Activated CD4-positive, alpha-beta memory T cell treated with anti-CD3 and anti-CD28 coated beads, Interleukin-2, amount 10 ng/mL, durations not matched to agents 7 days and 5 days (primary cell): Measurements from ENCODE around the gene FOXP1. TPM values are rescaled to one million over a fixed set of nuclear protein-coding genes. Genes with fewer than 3 reads are reported as not detected.
A peak's percentile ranks its signal among the peaks of the same experiment; 100 is the strongest.

Experiments
- CTCF ChIA-PET: fragments of 350-600 bp; sonication (Branson Sonifier 250); formaldehyde crosslinking; loops from one replicate; lab custom pipeline; 2021; ENCODE audit warnings: antibody characterized with exemption, inconsistent platforms; lab: Charles Lee
- POLR2A ChIA-PET: fragments of 350-600 bp; sonication (Branson Sonifier 250); formaldehyde crosslinking; loops from one replicate; lab custom pipeline; 2021; ENCODE audit warnings: antibody characterized with exemption; lab: Charles Lee
- DNase-seq: peaks from one replicate; pipeline ENCODE4 v3.0.0-alpha.2; 2020
- H3K27ac Mint-ChIP-seq: one replicate; pipeline ENCODE4 v1.8.0; 2021; ENCODE audit warnings: mild to moderate bottlenecking, mixed read lengths
- H3K27me3 Mint-ChIP-seq: one replicate; pipeline ENCODE4 v1.8.0; 2021; ENCODE audit warnings: mixed read lengths
- H3K36me3 Mint-ChIP-seq: one replicate; pipeline ENCODE4 v1.8.0; 2021; ENCODE audit warnings: low read depth, mixed read lengths
- H3K4me1 Mint-ChIP-seq: one replicate; pipeline ENCODE4 v1.8.0; 2021; ENCODE audit warnings: mixed read lengths
- H3K4me3 Mint-ChIP-seq: one replicate; pipeline ENCODE4 v1.8.0; 2021; ENCODE audit warnings: mild to moderate bottlenecking, mixed read lengths
- H3K9me3 Mint-ChIP-seq: one replicate; pipeline ENCODE4 v1.8.0; 2021; ENCODE audit warnings: mixed read lengths
- total RNA-seq, 2 experiments: library from RNA; stranded (reverse); gene quantifications; one replicate each; pipeline ENCODE4 v1.2.3, GENCODE V29; 2021

The FOXP1 gene
- total RNA-seq, 2 experiments from 2014 or later = 71.3 to 76.9 TPM

GRCh38 chr3:71097557-71097956 is 486.0 kb downstream of the FOXP1 start:
- Mint-ChIP-seq H3K27me3 (no peaks in the 10 kb centered on the region), H3K9me3 (no peaks in the 10 kb centered on the region), H3K4me1 (peaks cover 54% of the 10 kb centered on the region), H3K4me3 (no peak overlapping the region), H3K27ac (no peak overlapping the region), H3K36me3 (peaks cover 24% of the 10 kb centered on the region)
- CTCF ChIA-PET = no interaction called here
- POLR2A ChIA-PET = interaction anchor here (0.8 kb wide), 1 partner anchor 34 kb away, joined by 3 read pairs; no protein-coding TSS in a partner anchor
- no peak for DNase-seq

GRCh38 chr3:71095511-71096291 is 487.8 kb downstream of the FOXP1 start:
- peaks cover 39% of the 10 kb centered on the region for H3K4me1 Mint-ChIP-seq
- H3K36me3 Mint-ChIP-seq = peaks cover 19% of the 10 kb centered on the region
- DNase-seq = no peak
- H3K27me3 Mint-ChIP-seq = no peaks in the 10 kb centered on the region
- ChIA-PET POLR2A (interaction anchor here (1.1 to 1.3 kb wide), 2 partner anchors 9 to 35 kb away, joined by 3 to 4 read pairs; no protein-coding TSS in a partner anchor), CTCF (no interaction called here)
- no peak overlapping the region for H3K27ac Mint-ChIP-seq
- no peak overlapping the region for H3K4me3 Mint-ChIP-seq
- H3K9me3 Mint-ChIP-seq = no peaks in the 10 kb centered on the region

- Mint-ChIP-seq H3K4me3 (no peak overlapping the region), H3K36me3 (peaks cover 19% of the 10 kb centered on the region), H3K27me3 (no peaks in the 10 kb centered on the region), H3K9me3 (no peaks in the 10 kb centered on the region), H3K4me1 (peaks cover 37% of the 10 kb centered on the region), H3K27ac (no peak overlapping the region)
- DNase-seq = no peak
- ChIA-PET CTCF (no interaction called here), POLR2A (interaction anchor here (1.3 kb wide), 1 partner anchor 8 kb away, joined by 3 read pairs; no protein-coding TSS in a partner anchor)
These were observed 488.8 kb downstream of the FOXP1 start for GRCh38 chr3:71094658-71095209.

- no peak overlapping the region for H3K27ac Mint-ChIP-seq
- H3K4me1 Mint-ChIP-seq = peaks cover 52% of the 10 kb centered on the region
- no peaks in the 10 kb centered on the region for H3K9me3 Mint-ChIP-seq
- ChIA-PET CTCF (interaction anchor here (1.6 kb wide), 1 partner anchor 10 kb away, joined by 3 read pairs; no protein-coding TSS in a partner anchor), POLR2A (no interaction called here)
- no peak overlapping the region for H3K4me3 Mint-ChIP-seq
- H3K36me3 Mint-ChIP-seq = peaks cover 34% of the 10 kb centered on the region
- no peak for DNase-seq
- H3K27me3 Mint-ChIP-seq = peaks cover 2% of the 10 kb centered on the region
These were observed 490.9 kb downstream of the FOXP1 start for GRCh38 chr3:71092665-71093064.

- H3K27ac Mint-ChIP-seq = no peak overlapping the region
- H3K27me3 Mint-ChIP-seq = peaks cover 2% of the 10 kb centered on the region
- peaks cover 28% of the 10 kb centered on the region for H3K36me3 Mint-ChIP-seq
- ChIA-PET CTCF (interaction anchor here (1.0 kb wide), 1 partner anchor 540 kb away, joined by 3 read pairs; no protein-coding TSS in a partner anchor), POLR2A (no interaction called here)
- no peak overlapping the region for H3K4me3 Mint-ChIP-seq
- no peak for DNase-seq
- H3K9me3 Mint-ChIP-seq = no peaks in the 10 kb centered on the region
- peaks cover 52% of the 10 kb centered on the region for H3K4me1 Mint-ChIP-seq
These were observed 493.3 kb downstream of the FOXP1 start for GRCh38 chr3:71090207-71090606.

- no peak overlapping the region for H3K4me3 Mint-ChIP-seq
- H3K4me1 Mint-ChIP-seq = peaks cover 53% of the 10 kb centered on the region
- H3K27me3 Mint-ChIP-seq = peaks cover 2% of the 10 kb centered on the region
- no peaks in the 10 kb centered on the region for H3K9me3 Mint-ChIP-seq
- ChIA-PET POLR2A (interaction anchor here (7.2 kb wide), 1 partner anchor 26 kb away, joined by 58 read pairs; no protein-coding TSS in a partner anchor), CTCF (interaction anchor here (1.5 kb wide), 1 partner anchor 21 kb away, joined by 3 read pairs; no protein-coding TSS in a partner anchor)
- no peak overlapping the region for H3K27ac Mint-ChIP-seq
- peaks cover 26% of the 10 kb centered on the region for H3K36me3 Mint-ChIP-seq
- no peak for DNase-seq
These were observed 494.2 kb downstream of the FOXP1 start for GRCh38 chr3:71089271-71089847.

- Mint-ChIP-seq H3K36me3 (peaks cover 32% of the 10 kb centered on the region), H3K27me3 (peaks cover 2% of the 10 kb centered on the region), H3K9me3 (no peaks in the 10 kb centered on the region), H3K4me1 (peaks cover 59% of the 10 kb centered on the region), H3K4me3 (no peak overlapping the region), H3K27ac (no peak overlapping the region)
- ChIA-PET CTCF (interaction anchor here (1.5 kb wide), 1 partner anchor 21 kb away, joined by 3 read pairs; no protein-coding TSS in a partner anchor), POLR2A (interaction anchor here (1.1 to 7.2 kb wide), 2 partner anchors 26 to 271 kb away, joined by 3 to 58 read pairs; no protein-coding TSS in a partner anchor)
- no peak for DNase-seq
These were observed 494.8 kb downstream of the FOXP1 start for GRCh38 chr3:71088742-71089141.

- Mint-ChIP-seq H3K4me1 (peaks cover 65% of the 10 kb centered on the region), H3K27me3 (peaks cover 2% of the 10 kb centered on the region), H3K27ac (peak overlapping the region; percentile 83), H3K36me3 (peaks cover 38% of the 10 kb centered on the region), H3K4me3 (peak overlapping the region; percentile 23), H3K9me3 (peaks cover 2% of the 10 kb centered on the region)
- POLR2A ChIA-PET = interaction anchor here (0.7 to 7.2 kb wide), 9 partner anchors 7 to 272 kb away, joined by 3 to 58 read pairs (median 5); no protein-coding TSS in a partner anchor
- CTCF ChIA-PET = interaction anchor here (1.5 kb wide), 1 partner anchor 20 kb away, joined by 3 read pairs; no protein-coding TSS in a partner anchor
- no peak for DNase-seq
These were observed 495.4 kb downstream of the FOXP1 start for GRCh38 chr3:71088019-71088708.

GRCh38 chr3:71087143-71088018 is 496.1 kb downstream of the FOXP1 start:
- Mint-ChIP-seq H3K4me3 (peak overlapping the region; percentile 23), H3K4me1 (peaks cover 66% of the 10 kb centered on the region), H3K27ac (peak overlapping the region; percentile 83), H3K36me3 (peaks cover 38% of the 10 kb centered on the region), H3K27me3 (peaks cover 2% of the 10 kb centered on the region), H3K9me3 (peaks cover 2% of the 10 kb centered on the region)
- DNase-seq = peak; percentile 62
- CTCF ChIA-PET = interaction anchor here (0.8 to 1.5 kb wide), 2 partner anchors 17 to 65 kb away, joined by 3 to 5 read pairs; no protein-coding TSS in a partner anchor
- POLR2A ChIA-PET = interaction anchor here (0.9 to 7.2 kb wide), 13 partner anchors 8 to 495 kb away, joined by 3 to 58 read pairs (median 4); no protein-coding TSS in a partner anchor

GRCh38 chr3:71086777-71087142 is 496.8 kb downstream of the FOXP1 start:
- no peak overlapping the region for H3K4me3 Mint-ChIP-seq
- ChIA-PET POLR2A (interaction anchor here (0.9 to 7.2 kb wide), 11 partner anchors 8 to 495 kb away, joined by 3 to 58 read pairs (median 5); no protein-coding TSS in a partner anchor), CTCF (interaction anchor here (0.8 to 1.7 kb wide), 3 partner anchors 16 to 64 kb away, joined by 3 to 6 read pairs (median 5); no protein-coding TSS in a partner anchor)
- peaks cover 66% of the 10 kb centered on the region for H3K4me1 Mint-ChIP-seq
- H3K36me3 Mint-ChIP-seq = peaks cover 36% of the 10 kb centered on the region
- peak overlapping the region; percentile 83 for H3K27ac Mint-ChIP-seq
- DNase-seq = no peak
- H3K9me3 Mint-ChIP-seq = peaks cover 2% of the 10 kb centered on the region
- H3K27me3 Mint-ChIP-seq = peaks cover 2% of the 10 kb centered on the region

- Mint-ChIP-seq H3K27ac (no peak overlapping the region), H3K9me3 (peaks cover 2% of the 10 kb centered on the region), H3K27me3 (no peaks in the 10 kb centered on the region), H3K4me1 (peaks cover 75% of the 10 kb centered on the region), H3K4me3 (no peak overlapping the region), H3K36me3 (peaks cover 47% of the 10 kb centered on the region)
- POLR2A ChIA-PET = interaction anchor here (0.5 to 7.2 kb wide), 2 partner anchors 21 to 318 kb away, joined by 3 to 58 read pairs; no protein-coding TSS in a partner anchor
- CTCF ChIA-PET = no interaction called here
- no peak for DNase-seq
These were observed 499.8 kb downstream of the FOXP1 start for GRCh38 chr3:71083726-71084131.
